Measurements from ENCODE around the gene BBX.

BBX gene

DNA sequence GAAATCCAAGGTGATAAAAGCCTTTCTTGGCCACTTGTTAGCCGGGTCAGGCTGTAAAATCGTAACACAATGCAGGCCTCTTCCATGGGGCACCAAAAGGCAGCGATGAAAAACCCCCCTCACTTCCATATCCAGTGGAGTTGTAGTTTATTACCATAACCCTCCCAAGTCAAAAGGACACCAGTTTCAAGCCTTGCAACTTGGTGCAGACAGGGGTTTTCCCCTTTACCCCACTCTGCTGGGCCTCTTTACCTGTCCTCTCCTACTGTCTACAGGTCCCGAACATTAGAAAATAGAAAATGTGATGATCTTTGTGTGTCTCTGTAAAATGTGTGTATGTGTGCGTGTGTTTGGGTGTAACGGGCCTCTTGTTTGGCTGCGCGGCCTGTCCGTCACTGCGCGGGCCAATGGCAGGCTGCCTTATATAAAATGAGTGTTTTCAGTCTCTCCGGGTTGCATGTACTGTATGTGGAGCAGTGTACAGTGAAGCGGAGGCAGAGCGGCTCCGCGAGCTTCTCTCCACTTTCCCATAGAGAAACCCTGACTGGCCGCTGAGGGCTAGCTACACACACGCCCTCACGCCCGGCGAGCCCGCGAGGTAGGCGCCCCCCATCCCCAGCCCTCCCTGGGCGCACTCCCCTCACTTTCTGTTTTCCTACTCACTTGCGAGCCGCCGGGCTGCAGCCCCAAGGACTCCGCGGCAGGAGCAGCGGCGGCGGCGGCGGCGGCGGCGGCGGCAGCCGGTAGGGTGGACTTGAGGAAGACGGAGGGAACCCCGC is at the start of gene BBX:
Gene BBX (plus strand): TSS at position 453 of the 779 bp plus-strand sequence. CDS start 187,499 bp downstream, outside the sequence.
- Histone ChIP-seq H3K4me1 (peaks cover 28% of the 10 kb centered on the region), H3K4me2 (peak within 1 kb of the TSS; percentile 86), H4K20me1 (peaks cover 16% of the 10 kb centered on the region; the same call in 1 of the 2 replicates), H3K36me3 (no peaks in the 10 kb centered on the region), H3K27ac (peak within 1 kb of the TSS; percentile 85), H3K27me3 (no peaks in the 10 kb centered on the region), H3K9ac (peak within 1 kb of the TSS; percentile 90), H3K9me3 (no peaks in the 10 kb centered on the region), H3K4me3 (peak within 1 kb of the TSS; percentile 91)
- no peak for TF ChIP-seq Cebpa-rat (IDR thresholded peaks at IDR 0.05)

DNA sequence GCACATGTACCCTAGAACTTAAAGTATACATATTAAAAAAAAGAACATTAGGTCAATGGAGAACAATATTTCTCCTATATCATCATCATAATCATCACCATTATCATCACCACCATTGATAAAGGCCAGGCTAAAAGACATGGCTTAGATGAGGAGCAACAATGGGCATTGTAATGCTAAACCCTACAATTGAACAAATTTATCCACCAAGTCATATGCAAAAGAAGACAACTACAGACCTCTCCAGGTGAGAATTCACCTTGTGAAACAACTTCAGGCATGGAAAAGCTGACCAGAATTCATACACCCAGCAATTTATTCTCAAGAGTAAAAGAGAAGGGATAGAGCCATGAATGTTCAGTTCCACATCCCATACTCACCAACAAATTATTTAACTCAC is 46.3 kb upstream of the BBX start:
- no peaks in the 10 kb centered on the region for H3K4me1 ChIP-seq
- H3K36me3 ChIP-seq, result no peaks in the 10 kb centered on the region
- no peak for TF ChIP-seq Cebpa-rat (IDR thresholded peaks at IDR 0.05)
- H4K20me1 ChIP-seq, result no peaks in the 10 kb centered on the region
- H3K4me3 ChIP-seq, result no peak overlapping the region
- H3K27ac ChIP-seq, result no peak overlapping the region
- H3K4me2 ChIP-seq, result no peak overlapping the region
- H3K9me3 ChIP-seq, result no peaks in the 10 kb centered on the region
- H3K27me3 ChIP-seq, result no peaks in the 10 kb centered on the region
- H3K9ac ChIP-seq, result no peak overlapping the region

DNA sequence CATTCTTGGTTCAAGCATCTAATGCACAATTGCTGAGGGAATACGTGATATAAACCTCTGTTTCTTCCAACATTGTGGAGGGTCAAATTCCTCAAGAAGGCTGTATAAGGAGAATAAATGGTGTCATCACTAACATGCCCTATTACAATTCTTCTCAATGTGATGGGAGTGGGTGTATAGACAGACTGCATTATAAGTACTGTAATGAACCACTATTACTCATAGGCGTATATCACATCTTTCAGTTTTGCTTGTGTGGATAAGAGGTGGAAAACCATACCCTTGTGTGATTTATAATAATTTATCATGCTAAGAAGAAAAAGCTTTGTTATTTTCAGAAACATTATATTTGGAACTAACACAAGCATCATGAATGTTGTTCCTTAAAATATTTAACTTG is 35.3 kb upstream of the BBX start:
- Histone ChIP-seq H3K4me3 (no peak overlapping the region), H3K4me1 (no peaks in the 10 kb centered on the region), H3K27ac (no peak overlapping the region), H3K27me3 (no peaks in the 10 kb centered on the region), H3K36me3 (no peaks in the 10 kb centered on the region), H4K20me1 (no peaks in the 10 kb centered on the region), H3K9me3 (no peaks in the 10 kb centered on the region), H3K9ac (no peak overlapping the region), H3K4me2 (no peak overlapping the region)
- no peak for TF ChIP-seq Cebpa-rat (IDR thresholded peaks at IDR 0.05)

DNA sequence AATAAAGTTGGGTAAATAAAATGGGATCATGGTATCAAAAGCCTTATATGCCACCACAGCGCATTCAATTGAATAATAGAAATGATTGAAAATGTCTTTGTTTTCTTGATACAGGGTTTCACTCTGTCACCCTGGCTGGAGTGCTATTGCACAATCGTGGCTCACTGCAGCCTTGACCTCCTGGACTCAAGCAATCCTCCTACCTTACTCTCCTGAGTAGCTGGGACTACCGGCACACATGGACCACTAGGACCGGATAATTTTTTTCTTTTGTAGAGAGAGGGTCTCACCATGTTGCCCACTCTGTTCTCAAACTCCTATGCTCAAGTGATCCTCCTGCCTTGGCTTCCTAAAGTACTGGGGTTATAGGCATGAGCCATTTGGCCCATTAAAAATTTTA is 33.8 kb upstream of the BBX start:
- H3K27ac ChIP-seq, result no peak overlapping the region
- 0 out of 2 replicates have a peak, but pooled peaks have one; percentile 58 for TF ChIP-seq Cebpa-rat (IDR thresholded peaks at IDR 0.05)

DNA sequence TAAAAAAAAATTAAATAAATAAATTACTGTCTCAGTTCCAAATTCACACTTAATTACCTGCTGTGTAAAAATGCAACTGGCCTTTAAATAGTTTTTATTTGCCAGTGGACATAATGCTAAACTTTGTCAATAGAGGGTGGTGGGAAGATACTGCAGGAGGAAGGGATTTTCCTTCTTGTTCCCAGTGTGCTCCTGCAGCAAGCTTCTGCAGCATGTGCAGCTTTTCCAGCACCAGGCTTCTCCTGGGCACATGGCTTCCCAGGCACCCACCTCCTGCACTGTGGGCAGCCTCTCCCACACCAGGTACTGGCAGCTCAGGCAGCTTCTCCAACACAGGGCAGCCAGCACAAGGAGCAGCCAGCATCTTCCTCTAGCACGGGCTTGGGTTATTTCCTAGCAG is 29.6 kb upstream of the BBX start:
- Histone ChIP-seq H3K4me3 (no peak overlapping the region), H3K9ac (no peak overlapping the region), H3K4me1 (no peaks in the 10 kb centered on the region), H3K36me3 (no peaks in the 10 kb centered on the region), H3K27ac (no peak overlapping the region), H3K9me3 (no peaks in the 10 kb centered on the region), H4K20me1 (no peaks in the 10 kb centered on the region), H3K4me2 (no peak overlapping the region), H3K27me3 (no peaks in the 10 kb centered on the region)
- no peak for TF ChIP-seq Cebpa-rat (IDR thresholded peaks at IDR 0.05)

More for the DNA sequence above, 33.8 kb upstream of the BBX start:
- Histone ChIP-seq H3K9ac (no peak overlapping the region), H3K4me3 (no peak overlapping the region), H3K4me1 (no peaks in the 10 kb centered on the region), H3K9me3 (no peaks in the 10 kb centered on the region), H3K4me2 (no peak overlapping the region), H3K36me3 (no peaks in the 10 kb centered on the region), H4K20me1 (no peaks in the 10 kb centered on the region), H3K27me3 (no peaks in the 10 kb centered on the region)

DNA sequence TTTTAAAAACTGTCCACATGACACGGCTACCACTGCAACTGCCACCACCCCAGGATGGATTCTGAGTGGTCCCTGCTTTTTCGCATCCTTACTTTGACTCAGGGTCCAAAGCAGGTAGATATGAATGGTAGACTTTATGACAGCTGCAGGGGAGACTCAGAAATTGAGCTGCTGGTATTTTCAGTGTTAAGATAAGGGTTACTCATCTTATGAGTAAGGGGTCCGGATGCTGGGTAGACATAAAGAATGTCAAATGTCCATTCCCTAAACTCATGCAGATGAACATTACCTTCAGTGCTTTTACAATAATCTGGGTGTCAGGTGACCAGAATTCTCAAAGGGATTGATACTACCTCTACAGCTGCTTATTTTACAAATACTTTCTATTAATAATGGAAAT is 25.9 kb upstream of the BBX start:
- Histone ChIP-seq H3K9me3 (no peaks in the 10 kb centered on the region), H4K20me1 (no peaks in the 10 kb centered on the region), H3K9ac (no peak overlapping the region), H3K27me3 (no peaks in the 10 kb centered on the region), H3K4me1 (no peaks in the 10 kb centered on the region), H3K36me3 (no peaks in the 10 kb centered on the region), H3K27ac (no peak overlapping the region), H3K4me2 (no peak overlapping the region), H3K4me3 (no peak overlapping the region)
- TF ChIP-seq Cebpa-rat (IDR thresholded peaks at IDR 0.05), result no peak

DNA sequence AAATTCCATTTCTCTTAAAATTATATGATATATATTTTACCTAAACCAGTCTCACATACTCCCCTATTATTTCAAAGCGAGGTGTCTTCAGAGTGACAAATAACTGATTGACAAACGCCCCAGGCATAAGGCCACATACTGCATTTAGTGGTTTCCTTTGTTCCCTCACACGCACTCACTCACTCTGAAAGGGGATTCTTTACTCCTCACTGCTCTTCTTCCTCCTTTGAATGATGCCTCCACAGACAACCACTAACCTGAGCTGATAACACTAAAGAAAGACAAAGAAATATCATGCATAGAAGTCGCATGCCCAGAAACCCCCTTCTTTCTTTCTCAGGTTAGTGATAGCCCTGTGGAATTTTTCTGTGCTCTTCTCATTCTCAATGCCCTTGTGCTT is 24.1 kb upstream of the BBX start:
- Histone ChIP-seq H3K4me3 (no peak overlapping the region), H3K9me3 (no peaks in the 10 kb centered on the region), H3K36me3 (no peaks in the 10 kb centered on the region), H3K4me2 (no peak overlapping the region), H3K27ac (no peak overlapping the region), H3K4me1 (no peaks in the 10 kb centered on the region), H4K20me1 (no peaks in the 10 kb centered on the region), H3K9ac (no peak overlapping the region), H3K27me3 (no peaks in the 10 kb centered on the region)
- no peak for TF ChIP-seq Cebpa-rat (IDR thresholded peaks at IDR 0.05)

DNA sequence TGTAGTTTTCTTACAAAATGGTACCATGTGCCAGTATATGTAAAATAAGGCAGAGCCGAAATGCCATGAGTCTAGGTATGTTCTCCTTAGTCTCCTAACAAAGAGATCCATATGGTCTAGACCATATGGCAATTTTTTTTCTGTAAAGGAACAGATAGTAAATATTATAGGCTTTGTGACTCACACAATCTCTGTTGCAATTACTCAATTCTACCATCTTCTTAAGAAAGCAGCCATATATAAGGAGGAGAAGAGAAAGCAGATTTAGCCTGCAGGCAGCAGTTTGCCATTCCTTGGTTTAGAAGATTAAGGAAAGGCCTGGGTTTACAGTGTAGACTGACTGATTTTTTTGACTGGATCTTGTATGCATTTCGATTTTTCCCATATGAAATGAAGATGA is 16.3 kb upstream of the BBX start:
- Histone ChIP-seq H3K36me3 (no peaks in the 10 kb centered on the region), H4K20me1 (no peaks in the 10 kb centered on the region), H3K27me3 (no peaks in the 10 kb centered on the region), H3K27ac (no peak overlapping the region), H3K9ac (no peak overlapping the region), H3K4me3 (no peak overlapping the region), H3K9me3 (no peaks in the 10 kb centered on the region), H3K4me1 (no peaks in the 10 kb centered on the region), H3K4me2 (no peak overlapping the region)
- no peak for TF ChIP-seq Cebpa-rat (IDR thresholded peaks at IDR 0.05)

DNA sequence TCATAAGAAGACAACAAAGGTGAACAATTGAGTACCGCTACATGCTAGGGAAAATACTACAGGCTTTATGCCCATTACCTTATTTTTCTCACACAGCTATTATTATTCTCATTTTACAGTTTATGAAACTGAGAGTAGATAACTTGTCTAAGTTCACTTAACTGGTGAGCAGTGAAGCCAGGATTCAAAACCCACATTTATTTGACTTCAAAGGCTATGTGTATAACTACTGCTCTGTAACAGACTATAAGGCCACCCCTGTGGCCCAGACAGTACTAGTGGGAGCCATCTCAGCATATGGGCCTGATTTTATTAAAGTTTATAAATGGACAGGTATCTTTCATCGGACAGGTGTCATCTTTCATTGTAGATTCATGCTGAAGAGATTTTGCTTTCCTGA is 14.4 kb upstream of the BBX start:
- H3K9ac ChIP-seq, result no peak overlapping the region

DNA sequence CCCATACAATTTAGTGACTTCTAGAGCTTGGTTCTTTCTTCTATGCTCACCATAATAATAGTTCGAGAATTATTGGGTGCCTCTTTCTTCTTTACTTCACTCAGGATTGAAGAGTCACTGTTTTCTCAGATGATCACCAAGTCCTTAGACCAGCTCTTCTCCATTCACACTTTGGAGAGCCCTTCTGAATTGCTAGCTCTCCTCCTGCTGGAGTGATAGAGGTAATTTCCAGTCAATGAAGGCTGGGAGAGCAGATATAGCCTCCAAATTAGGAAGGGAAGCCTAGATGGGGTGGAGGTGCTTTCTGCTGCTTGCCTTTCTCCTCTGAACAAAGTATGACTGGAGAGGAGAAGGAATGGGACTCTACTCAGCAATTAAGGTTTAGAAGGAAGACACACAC is 10.7 kb upstream of the BBX start:
- no peak overlapping the region for H3K9ac ChIP-seq
- H3K27ac ChIP-seq, result no peak overlapping the region
- H3K4me3 ChIP-seq, result no peak overlapping the region
- H4K20me1 ChIP-seq, result no peaks in the 10 kb centered on the region
- no peaks in the 10 kb centered on the region for H3K4me1 ChIP-seq
- TF ChIP-seq Cebpa-rat (IDR thresholded peaks at IDR 0.05), result no peak
- H3K27me3 ChIP-seq, result no peaks in the 10 kb centered on the region
- H3K4me2 ChIP-seq, result no peak overlapping the region
- no peaks in the 10 kb centered on the region for H3K9me3 ChIP-seq
- no peaks in the 10 kb centered on the region for H3K36me3 ChIP-seq

More for the DNA sequence above, 14.4 kb upstream of the BBX start:
- Histone ChIP-seq H3K4me1 (no peaks in the 10 kb centered on the region), H3K36me3 (no peaks in the 10 kb centered on the region), H3K9me3 (no peaks in the 10 kb centered on the region), H4K20me1 (no peaks in the 10 kb centered on the region), H3K4me2 (no peak overlapping the region), H3K4me3 (no peak overlapping the region), H3K27me3 (no peaks in the 10 kb centered on the region), H3K27ac (no peak overlapping the region)
- no peak for TF ChIP-seq Cebpa-rat (IDR thresholded peaks at IDR 0.05)

All from BLaER1 (cell line).